AG08395 (cell line): ENCODE data around the gene ETS1.

Source experiments
- DNase-seq: peaks from one replicate; pipeline ENCODE4 v3.0.0; 2012; ENCODE audit warnings: mixed read lengths, low spot score

ETS1 gene

GRCh38 chr11:128593281-128593680 is 5.9 kb upstream of the ETS1 start:
- DNase-seq = peak; percentile 67

GRCh38 chr11:128592454-128592853 is 5.1 kb upstream of the ETS1 start:
- DNase-seq = no peak

DNA sequence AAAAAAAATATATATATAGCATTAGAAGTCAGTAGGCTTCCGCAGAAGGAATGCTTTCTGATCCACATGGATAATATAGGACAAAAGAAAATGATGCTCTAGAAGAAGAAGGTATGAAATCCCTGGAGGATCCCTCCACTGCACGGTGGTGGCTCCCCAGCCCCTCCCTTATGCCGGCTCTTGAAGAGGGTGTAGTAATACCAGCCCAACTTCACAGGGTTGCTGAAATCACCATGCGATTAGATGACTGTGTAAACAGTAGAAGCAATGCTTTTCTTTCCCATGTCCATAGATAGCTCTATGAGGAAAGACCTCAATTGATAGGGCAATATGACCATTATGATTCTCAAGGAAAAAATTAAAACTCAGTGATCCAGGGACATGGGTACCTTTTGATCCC is 3.2 kb upstream of the ETS1 start:
- DNase-seq = no peak

DNA sequence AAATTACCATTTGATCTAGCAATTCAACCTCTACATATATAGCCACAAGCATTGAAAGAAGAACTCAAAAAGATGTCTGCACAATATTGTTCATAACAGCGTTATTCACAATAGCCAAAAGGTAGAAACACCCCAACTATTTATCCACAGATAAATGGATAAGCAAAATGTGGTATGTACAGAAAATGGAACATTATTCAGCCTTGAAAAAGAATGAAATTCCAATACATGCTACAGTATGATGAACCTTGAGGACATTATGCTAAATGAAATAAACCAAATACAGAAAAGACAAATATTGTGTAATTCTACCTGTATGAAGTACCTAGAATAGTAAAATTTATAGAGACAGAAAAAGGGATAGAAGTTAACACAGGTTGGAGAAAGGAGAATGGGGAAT is 2.6 kb upstream of the ETS1 start:
- no peak for DNase-seq

- DNase-seq = no peak
These were observed 735 bp upstream of the ETS1 start for GRCh38 chr11:128588093-128588492.

GRCh38 chr11:128586689-128587088 is 669 bp downstream of the ETS1 start:
- no peak for DNase-seq

GRCh38 chr11:128585498-128586238 is 1.7 kb downstream of the ETS1 start:
- no peak for DNase-seq

GRCh38 chr11:128584253-128584652 is 3.1 kb downstream of the ETS1 start:
- DNase-seq = no peak

DNA sequence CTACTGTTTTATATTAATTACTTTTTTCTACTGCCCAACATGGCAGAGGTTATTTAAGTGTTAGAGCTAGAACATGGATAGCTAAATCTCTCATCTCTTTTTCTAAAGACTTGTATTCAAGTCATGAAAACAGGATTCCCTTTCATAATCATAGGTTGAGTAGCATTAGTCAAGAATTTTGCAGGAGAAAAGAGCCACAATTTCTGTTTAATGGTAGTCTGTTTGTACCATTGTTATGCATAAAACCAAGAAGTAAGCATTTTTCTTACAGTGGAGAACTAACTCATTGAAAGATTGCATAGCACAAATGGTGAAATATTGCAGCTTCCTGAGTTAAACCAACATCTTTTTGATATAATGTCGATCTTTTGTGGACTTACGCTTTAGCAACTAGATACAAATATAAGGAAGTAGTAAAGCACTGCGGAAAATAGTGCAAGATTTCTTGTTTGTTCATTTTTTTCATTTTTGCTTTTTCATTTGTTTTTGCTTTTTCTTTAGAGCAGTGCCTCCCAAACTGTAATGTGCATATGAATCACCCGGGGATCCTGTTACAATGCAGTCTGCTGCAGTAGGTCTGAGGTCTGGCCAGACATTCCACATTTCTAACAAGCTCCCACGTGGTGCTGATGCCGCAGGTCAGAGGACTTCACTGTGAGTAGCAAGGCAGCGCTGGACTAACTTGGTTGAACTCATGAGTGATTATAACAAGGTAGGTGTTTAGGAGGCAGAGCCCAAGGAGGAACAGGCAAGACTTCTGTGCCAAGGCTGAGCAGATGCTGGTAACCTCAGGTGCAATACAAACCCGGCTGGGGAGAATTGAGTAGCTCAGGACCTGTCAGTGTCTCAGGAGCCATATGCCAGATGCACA is 4.6 kb downstream of the ETS1 start:
- DNase-seq = peak; percentile 92

DNA sequence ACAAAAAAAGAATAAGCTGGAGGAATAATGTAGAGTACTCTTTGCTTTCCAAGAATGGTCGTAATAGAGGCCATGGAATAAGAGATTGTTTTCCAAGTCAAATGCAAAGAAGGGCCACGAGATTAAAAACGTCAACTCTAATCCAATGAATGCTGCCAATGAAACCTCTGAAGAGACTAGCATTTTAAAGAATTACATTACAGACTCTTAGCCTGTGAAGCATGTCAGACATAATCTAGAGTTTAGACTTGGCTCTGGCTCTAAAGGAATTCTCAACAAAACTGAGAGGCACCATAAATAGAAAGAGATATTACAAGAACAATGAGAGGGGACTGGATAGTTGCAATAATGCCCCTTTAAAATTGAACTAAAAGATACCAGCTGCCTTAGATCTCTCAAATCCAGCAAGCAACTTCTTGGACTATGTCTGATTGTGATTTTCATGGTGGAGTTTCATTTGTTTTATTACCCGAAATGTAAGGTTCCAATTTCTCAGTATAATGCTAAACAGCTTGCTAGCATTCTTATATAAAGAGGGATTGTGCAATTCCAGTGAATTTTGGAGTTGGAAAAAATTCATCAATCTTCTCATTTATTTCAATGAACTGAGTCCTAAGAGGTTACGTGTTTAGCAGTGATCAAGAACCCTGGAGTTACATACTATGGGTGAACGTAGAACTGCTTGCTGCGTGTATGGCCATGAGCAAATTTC is 5.6 kb downstream of the ETS1 start:
- no peak for DNase-seq

GRCh38 chr11:128580612-128581011 is 6.7 kb downstream of the ETS1 start:
- no peak for DNase-seq

GRCh38 chr11:128579798-128580504 is 7.4 kb downstream of the ETS1 start:
- peak; percentile 20 for DNase-seq

DNA sequence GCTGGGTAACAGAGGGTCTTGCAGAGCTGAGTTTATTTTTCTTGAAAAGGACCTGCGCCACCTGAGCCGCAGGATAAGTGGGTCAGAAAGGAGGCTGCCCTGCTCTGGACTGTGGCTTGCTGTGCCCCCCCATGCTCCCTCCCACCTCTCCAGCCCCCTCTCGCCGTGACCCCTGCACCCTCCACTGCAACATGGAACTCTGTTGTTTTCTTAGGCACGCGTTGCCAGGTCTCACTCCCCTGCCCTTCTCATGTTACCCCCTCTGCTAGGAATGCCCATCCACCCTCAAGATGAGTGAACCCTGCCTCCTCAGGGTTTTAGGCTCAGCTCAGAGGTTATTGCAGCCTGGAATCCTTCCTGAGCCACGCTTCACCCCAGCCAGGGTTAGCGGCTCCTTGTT is 10.8 kb downstream of the ETS1 start:
- no peak for DNase-seq

GRCh38 chr11:128575961-128576350 is 11.4 kb downstream of the ETS1 start:
- DNase-seq = peak; percentile 23

GRCh38 chr11:128575174-128575960 is 12.0 kb downstream of the ETS1 start:
- no peak for DNase-seq

GRCh38 chr11:128574576-128575011 is 12.8 kb downstream of the ETS1 start:
- no peak for DNase-seq

DNA sequence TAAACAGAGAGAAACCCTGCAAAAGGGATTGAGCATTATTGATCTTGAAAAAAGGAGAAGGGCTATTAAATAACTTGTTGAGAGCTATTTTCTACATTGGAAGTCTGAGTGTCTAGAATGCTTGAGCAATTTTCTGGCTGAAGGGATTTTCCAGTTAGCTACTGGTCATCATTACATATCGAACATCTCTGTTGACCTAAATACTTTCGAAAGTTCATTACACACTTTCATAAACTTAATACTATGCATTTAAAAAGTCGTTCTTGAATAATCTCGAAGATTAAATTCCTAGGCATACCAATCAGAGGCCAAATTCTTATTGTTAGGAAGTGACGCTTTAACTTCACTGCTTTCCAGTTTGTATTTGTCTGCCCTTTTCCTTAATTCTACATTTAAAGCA is 13.7 kb downstream of the ETS1 start:
- DNase-seq = no peak

DNA sequence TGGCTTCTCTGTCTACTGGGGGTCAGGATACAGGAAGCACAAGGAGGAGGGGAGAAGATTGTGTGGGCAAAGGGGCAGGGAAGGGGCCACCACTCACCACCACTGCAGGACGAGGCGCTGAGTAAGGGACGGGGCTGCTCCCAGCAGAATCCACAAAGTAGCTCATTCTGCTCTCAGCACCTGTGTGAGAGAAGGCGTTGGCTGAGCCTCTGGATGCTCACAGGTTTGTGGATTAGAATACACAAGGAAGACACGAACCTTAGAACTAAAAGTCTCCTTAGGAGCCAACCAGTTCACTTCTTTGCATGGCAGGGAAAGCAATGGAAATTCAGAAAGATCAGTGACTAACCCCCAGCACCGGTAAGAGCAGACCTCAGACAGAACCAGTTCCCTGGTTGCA is 14.4 kb downstream of the ETS1 start:
- no peak for DNase-seq

DNA sequence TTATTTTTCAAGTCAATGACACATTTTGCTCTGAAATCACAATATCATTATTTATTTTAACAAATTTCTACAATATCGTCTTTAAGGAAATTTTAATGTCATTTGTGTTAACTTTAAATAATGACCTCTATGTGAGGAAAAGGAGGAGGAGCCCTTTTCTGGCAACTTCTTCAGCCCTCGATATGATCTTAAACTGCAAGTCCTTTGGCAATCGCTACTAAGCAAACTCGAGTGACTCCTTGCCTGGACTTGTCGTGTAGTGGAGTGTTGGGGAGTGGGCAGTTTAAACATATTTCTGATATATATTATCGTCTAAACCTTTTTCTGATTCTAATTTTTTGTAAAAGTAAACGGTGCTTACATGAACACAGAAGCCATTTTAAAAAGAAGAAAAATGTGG is 16.7 kb downstream of the ETS1 start:
- DNase-seq = no peak

DNA sequence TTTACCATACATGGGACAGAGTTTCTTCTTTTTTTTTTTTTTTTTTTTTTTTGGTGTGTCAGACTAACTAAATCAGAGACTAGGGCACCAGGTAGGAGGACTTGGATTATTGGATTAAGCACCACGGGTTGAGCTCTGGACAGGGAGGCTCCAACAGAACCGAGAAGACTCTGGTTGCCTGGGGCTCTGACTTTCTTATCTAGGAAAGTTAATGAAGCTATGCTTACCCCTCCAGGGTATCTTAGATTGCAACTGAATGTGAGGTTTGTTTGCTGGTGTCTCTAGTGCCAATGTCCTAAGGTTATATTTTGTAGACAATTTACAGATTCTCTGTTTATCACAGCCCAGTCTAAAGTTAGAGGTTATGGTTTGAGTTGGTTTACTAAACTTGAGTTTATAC is 18.1 kb downstream of the ETS1 start:
- no peak for DNase-seq

DNA sequence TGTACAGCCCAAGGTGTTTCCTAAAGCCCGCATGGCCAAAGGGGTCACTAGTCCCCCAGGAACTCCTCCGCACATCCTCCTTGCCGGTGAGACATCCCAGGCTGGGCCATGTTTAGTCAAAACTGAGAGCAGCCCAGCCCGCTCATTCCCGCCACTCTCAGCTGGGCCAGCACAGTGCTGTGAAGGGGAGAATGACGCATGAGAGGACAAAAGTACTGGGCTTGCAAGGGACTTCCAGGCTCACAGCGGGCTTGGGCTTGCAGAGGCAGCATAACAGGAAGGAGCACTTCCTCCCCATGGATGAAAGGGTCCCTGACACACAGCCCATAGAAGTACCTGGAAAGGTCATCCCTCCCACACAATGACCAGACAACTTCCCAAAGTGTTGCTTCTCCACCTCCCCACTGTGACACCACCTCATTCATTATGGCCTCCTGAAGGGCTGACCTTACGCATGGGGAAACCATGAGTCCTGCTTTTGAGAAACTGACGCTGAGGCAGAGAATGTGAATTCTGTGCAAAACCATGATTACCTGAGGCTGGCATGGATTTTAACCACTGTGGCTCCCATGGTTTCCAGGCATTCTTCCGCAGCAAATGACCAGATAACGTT is 19.1 kb downstream of the ETS1 start:
- DNase-seq = no peak
